Measurements from ENCODE around the gene ZMIZ1.

The ZMIZ1 gene

DNA sequence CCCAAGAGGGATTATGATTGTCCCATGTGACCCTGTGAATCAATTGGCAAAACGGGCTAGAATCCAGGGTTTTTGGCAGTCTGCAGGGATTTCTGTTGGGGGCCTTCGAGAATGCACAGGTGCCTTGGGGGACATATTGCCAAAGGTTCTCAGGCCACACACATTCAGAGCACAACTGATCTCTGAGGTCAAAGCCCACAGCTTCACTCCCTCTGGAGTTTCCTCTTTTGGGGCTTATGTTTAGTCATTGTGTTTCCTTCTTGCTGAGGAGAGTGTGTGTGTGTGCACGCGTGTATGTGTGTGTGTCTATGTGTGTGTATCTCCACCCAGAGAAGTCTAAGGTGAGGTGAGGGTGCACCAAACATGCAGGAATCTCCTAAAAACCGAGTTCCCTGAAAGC is 287.3 kb downstream of the ZMIZ1 start:
- no peak for DNase-seq (ENCODE audit: low read depth in 2 of 2)

DNA sequence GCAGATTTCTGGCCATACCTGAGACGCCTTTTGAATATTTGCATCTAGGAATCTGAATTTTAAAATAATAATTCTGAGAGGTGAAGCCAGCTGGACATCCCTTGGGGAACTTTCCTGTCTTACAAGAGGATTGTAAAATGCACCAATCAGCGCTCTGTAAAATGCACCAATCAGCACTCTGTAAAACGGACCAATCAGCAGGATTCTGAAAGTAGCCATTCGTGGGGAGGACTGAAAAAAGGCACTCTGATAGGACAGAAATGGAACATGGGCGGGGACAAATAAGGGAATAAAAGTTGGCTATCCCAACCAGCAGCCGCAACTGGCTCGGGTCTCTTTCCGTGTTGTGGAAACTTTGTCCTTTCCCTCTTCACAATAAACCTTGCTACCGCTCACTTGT is 288.4 kb downstream of the ZMIZ1 start:
- DNase-seq (ENCODE audit: low read depth in 2 of 2), result no peak

DNA sequence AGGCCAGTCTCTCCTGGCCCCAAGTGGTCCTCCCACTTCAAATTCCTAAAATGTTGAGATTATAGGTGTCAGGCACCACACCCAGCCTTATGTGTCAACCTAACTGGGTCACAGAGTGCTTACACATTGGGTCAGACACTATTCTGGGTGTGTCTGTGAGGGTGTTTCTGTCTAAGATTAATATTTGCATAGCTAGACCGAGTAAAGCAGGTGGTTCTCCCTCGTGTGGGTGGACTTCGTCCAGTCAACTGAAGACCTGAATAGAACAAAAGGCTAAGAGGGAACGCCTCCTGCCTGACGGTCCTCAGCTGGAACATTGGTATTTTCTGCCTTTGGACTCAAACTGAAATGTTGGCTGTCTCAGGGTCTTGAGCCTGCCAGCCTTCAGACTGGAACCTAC is 290.0 kb downstream of the ZMIZ1 start:
- DNase-seq (ENCODE audit: low read depth in 2 of 2), result no peak

DNA sequence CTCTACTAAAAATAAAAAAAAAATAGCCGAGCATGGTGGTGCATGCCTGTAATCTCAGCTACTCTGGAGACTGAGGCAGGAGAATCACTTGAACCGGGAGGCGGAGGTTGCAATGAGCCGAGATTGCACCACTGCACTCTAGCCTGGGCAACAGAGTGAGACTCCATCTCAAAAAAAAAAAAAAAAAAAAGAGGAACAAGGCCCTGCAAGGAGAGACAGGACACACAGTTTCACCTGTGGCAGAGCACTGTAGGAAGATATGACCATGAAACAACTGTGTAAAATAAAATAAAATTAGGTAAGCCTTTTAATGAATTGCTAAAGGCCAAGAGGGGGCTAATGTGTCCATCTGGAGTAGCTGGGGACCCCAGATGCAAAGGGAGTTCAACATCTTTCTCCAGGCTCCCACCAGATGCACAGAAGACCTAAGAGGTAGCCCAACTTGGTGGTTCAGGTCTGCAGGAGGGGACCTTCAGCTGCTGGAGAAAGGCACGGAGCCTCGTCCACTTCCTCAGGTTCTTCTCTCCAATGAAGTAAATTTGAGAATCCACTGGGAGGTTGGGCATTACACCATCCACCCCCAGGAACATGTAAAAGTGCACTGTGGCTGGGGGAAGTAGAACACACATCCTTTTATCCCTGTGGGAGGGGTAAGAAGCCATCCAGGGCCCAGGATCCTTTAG is 291.2 kb downstream of the ZMIZ1 start:
- DNase-seq (ENCODE audit: low read depth in 2 of 2), result no peak

DNA sequence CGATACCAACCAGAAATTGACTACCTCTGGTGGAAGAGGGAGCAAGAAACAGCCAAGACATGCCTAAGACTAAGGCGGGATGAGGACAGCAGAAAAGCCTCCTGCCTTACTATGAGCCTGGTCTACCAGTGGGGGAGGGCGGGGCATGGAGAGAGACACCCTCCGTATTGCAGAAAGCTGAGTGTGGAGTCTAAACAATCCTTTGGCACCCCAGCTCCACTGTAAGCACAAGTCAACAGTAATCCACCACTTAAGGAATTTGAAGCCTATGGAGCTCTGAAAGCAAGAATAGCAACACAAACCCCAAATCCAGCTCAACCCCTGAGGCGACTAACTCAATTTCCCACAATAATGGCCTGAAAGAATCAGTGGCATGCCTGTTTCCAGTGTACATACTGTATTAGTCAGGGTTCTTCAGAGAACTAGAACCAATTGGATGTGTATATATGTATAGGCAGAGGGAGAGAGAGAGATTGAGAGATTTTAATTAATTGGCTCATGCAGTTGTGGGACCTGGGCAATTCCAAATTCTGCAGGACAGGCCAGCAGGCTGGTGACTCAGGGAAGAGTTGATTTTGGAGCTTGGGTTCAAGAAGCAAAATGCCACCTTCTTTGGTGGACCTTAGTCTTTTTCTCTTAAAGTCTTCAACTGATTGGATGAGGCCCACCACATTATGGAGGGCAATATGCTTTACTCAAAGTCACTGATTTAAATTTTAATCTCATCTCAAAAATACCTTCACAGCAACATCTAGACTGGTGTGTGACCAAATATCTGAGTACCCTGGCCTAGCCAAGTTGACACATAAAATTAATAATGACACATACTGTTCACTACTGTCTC is 292.0 kb downstream of the ZMIZ1 start:
- no peak for DNase-seq (ENCODE audit: low read depth in 2 of 2)

DNA sequence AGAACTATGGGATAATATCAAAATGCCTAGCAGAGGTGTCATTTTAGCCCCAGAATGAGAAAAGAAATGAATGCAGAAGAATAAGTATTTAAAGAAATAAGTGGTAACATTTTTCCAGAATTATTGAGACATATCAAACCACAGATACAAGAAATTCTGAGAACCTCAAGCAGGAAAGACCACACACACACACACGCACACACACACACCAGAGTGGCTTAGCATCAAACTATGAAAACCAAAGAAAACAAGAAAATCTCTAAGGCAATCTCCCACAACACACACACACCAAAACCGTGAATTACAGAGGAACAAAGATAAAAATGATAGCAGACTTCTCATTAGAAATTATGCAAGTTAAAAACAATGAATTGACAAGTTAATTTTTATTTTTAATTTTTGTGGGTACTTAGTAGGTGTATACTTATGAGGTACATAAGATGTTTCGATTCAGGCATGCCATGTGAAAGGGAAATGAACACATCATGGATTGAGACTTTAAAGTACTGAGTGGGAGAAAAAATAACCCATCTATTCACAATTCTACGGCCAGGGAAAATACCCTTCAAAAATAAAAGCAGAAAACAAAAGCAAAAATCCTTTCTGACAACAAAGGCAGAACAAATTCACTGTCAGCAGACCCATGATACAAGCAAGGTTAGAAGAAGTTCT is 293.1 kb downstream of the ZMIZ1 start:
- DNase-seq (ENCODE audit: low read depth in 2 of 2), result no peak

All from stimulated activated CD8-positive, alpha-beta memory T cell treated with anti-CD3 and anti-CD28 coated beads, Interleukin-2, amount 100 ng/mL, for 1 hour (primary cell).